Measurements from ENCODE around the gene MRPS9.
A peak's percentile ranks its signal among the peaks of the same experiment; 100 is the strongest.

The MRPS9 gene

DNA sequence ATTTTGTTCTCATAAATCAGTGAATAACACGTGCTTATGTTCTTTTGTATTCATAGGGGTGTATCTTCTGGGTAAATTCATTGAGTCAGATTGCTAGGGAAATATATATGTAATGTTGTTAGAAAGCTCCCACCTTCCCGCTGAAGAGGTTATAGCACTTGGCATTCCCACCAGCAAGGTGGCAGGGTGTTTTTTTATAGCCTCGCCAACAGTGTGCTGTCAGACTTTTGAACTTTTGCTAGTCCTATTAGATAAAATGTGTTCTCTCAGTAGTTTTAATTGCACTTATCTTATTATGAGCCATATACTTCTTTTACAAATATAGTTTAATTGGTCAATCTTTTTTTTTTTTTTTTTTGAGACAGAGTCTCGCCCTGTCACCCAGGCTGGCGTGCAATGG is 31.0 kb downstream of the MRPS9 start:
- DNase-seq = no peak
- Mint-ChIP-seq H3K9me3 (no peaks in the 10 kb centered on the region), H3K4me1 (peaks cover 13% of the 10 kb centered on the region), H3K27ac (no peak overlapping the region), H3K4me3 (no peak overlapping the region), H3K27me3 (no peaks in the 10 kb centered on the region), H3K36me3 (no peaks in the 10 kb centered on the region)
- CTCF ChIA-PET = no interaction called here

GRCh38 chr2:105070010-105070865 is 32.4 kb downstream of the MRPS9 start:
- Mint-ChIP-seq H3K36me3 (no peaks in the 10 kb centered on the region), H3K27me3 (no peaks in the 10 kb centered on the region), H3K9me3 (no peaks in the 10 kb centered on the region), H3K27ac (no peak overlapping the region), H3K4me1 (peaks cover 13% of the 10 kb centered on the region), H3K4me3 (no peak overlapping the region)
- DNase-seq = no peak
- CTCF ChIA-PET = no interaction called here

GRCh38 chr2:105071379-105071778 is 33.5 kb downstream of the MRPS9 start:
- Mint-ChIP-seq H3K27me3 (no peaks in the 10 kb centered on the region), H3K4me3 (no peak overlapping the region), H3K9me3 (no peaks in the 10 kb centered on the region), H3K27ac (no peak overlapping the region), H3K4me1 (peaks cover 13% of the 10 kb centered on the region), H3K36me3 (peaks cover 2% of the 10 kb centered on the region)
- CTCF ChIA-PET = no interaction called here
- DNase-seq = no peak

DNA sequence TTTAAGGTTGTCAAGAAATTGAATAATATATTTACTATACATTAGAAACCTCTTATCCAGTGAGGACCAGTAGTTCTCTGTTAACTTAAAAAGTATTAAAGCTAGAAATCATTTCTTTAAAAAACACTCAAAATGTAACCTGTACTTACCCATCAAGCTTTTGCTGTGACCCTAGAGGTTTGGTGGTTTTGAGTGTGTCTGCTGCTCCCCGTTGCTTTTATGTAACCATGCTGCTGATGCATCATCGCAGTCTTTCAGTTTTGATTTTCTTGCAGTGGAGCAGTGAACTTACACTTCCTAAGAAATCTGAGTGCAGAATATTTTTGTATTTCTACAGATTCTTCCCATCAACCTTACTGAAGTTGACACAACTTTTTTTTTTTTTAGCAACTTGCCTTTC is 34.2 kb downstream of the MRPS9 start:
- CTCF ChIA-PET = no interaction called here
- no peaks in the 10 kb centered on the region for H3K9me3 Mint-ChIP-seq
- peak; percentile 34 for DNase-seq
- peaks cover 13% of the 10 kb centered on the region for H3K4me1 Mint-ChIP-seq
- no peak overlapping the region for H3K4me3 Mint-ChIP-seq
- H3K27ac Mint-ChIP-seq = no peak overlapping the region
- H3K36me3 Mint-ChIP-seq = peaks cover 3% of the 10 kb centered on the region
- no peaks in the 10 kb centered on the region for H3K27me3 Mint-ChIP-seq

DNA sequence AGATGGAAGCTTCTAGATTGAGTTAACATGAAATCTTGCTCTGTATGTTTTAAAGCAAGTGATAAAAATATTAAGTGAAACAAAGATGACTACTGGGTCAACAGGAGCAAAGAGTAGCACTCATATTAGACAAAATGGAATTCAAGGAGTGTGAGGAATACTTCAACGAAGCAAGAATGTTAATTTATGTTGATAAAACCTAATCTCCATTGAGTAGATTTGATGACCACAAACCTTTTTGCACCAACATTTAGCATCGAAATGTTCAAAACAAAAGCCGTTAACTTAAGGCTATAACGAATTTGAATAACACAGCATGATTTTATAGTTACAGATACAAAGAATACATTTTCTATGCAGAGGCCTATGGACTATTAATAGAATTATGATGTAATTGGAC is 35.7 kb downstream of the MRPS9 start:
- peaks cover 3% of the 10 kb centered on the region for H3K36me3 Mint-ChIP-seq
- no peaks in the 10 kb centered on the region for H3K9me3 Mint-ChIP-seq
- H3K27me3 Mint-ChIP-seq = no peaks in the 10 kb centered on the region
- CTCF ChIA-PET = no interaction called here
- H3K4me1 Mint-ChIP-seq = peaks cover 13% of the 10 kb centered on the region
- DNase-seq = no peak
- H3K4me3 Mint-ChIP-seq = no peak overlapping the region
- no peak overlapping the region for H3K27ac Mint-ChIP-seq

GRCh38 chr2:105076121-105076520 is 38.3 kb downstream of the MRPS9 start:
- DNase-seq = no peak
- Mint-ChIP-seq H3K27me3 (no peaks in the 10 kb centered on the region), H3K4me1 (peaks cover 13% of the 10 kb centered on the region), H3K27ac (no peak overlapping the region), H3K9me3 (no peaks in the 10 kb centered on the region), H3K36me3 (peaks cover 3% of the 10 kb centered on the region), H3K4me3 (no peak overlapping the region)
- CTCF ChIA-PET = no interaction called here

DNA sequence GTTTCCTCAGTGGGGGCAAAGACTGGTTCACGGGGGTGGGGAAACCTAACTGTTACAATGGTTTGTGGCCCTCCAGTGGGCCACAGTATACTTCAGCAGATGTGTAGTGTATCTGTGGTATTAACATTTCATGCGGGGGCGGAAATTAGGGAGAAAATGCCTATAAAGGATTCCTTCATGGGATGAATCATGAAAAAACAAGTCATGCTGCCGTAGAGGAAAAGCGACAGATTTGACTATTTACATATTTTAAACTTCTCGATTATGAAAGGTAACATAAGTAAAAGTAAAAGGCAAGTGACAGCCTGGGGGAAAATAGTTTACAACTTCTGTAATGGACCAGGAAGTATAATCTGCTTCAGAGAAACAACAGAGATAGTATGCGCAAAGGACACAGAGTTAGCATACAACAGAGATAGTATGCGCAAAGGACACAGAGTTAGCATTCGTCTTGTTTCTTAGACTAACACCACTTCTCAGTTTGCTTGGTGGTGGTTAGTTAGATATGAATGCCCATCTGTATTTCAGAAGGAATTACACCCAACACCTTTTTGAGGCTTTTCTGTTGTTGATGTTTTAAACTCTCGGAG is 41.1 kb downstream of the MRPS9 start:
- no peak overlapping the region for H3K27ac Mint-ChIP-seq
- DNase-seq = no peak
- peaks cover 3% of the 10 kb centered on the region for H3K36me3 Mint-ChIP-seq
- H3K27me3 Mint-ChIP-seq = no peaks in the 10 kb centered on the region
- no peak overlapping the region for H3K4me3 Mint-ChIP-seq
- CTCF ChIA-PET = no interaction called here
- no peaks in the 10 kb centered on the region for H3K4me1 Mint-ChIP-seq
- no peaks in the 10 kb centered on the region for H3K9me3 Mint-ChIP-seq

GRCh38 chr2:105080461-105080860 is 42.6 kb downstream of the MRPS9 start:
- Mint-ChIP-seq H3K4me3 (no peak overlapping the region), H3K27ac (no peak overlapping the region), H3K9me3 (no peaks in the 10 kb centered on the region), H3K4me1 (no peaks in the 10 kb centered on the region), H3K36me3 (peaks cover 3% of the 10 kb centered on the region), H3K27me3 (no peaks in the 10 kb centered on the region)
- DNase-seq = no peak
- CTCF ChIA-PET = no interaction called here

DNA sequence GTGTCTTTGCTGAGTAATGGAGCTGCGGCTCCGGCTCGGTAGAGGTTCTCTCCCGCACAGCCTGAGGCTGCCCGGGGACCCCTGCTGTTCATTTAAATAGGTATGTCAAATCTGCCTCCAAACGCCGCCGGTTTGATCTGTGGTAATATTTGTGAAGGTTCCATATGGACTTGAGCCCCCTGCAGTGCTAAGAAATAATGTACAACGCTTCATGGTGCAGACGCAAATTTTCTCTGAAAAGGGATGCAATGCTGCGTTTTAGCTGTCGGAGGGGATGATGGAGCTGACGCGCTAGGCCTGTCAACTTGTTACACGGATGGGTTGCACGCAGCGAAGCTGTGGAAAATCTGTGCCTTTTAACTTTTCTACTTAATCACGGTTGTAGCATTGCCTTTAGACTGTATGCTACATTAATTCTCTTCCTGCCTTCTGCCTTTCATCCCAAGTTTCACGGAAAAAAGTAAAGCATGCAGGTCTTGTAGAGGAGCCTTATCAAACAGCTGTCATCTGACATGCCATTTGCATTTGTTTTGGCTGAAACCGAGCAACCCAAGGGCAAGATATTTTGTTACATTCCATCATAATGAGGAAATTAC is 43.2 kb downstream of the MRPS9 start:
- no peaks in the 10 kb centered on the region for H3K27me3 Mint-ChIP-seq
- CTCF ChIA-PET = no interaction called here
- no peaks in the 10 kb centered on the region for H3K4me1 Mint-ChIP-seq
- peaks cover 3% of the 10 kb centered on the region for H3K36me3 Mint-ChIP-seq
- H3K9me3 Mint-ChIP-seq = no peaks in the 10 kb centered on the region
- no peak overlapping the region for H3K27ac Mint-ChIP-seq
- no peak overlapping the region for H3K4me3 Mint-ChIP-seq
- no peak for DNase-seq

GRCh38 chr2:105082107-105082506 is 44.2 kb downstream of the MRPS9 start:
- CTCF ChIA-PET = no interaction called here
- no peak for DNase-seq
- Mint-ChIP-seq H3K4me3 (no peak overlapping the region), H3K27ac (no peak overlapping the region), H3K36me3 (no peaks in the 10 kb centered on the region), H3K27me3 (no peaks in the 10 kb centered on the region), H3K4me1 (peaks cover under 1% of the 10 kb centered on the region), H3K9me3 (no peaks in the 10 kb centered on the region)

GRCh38 chr2:105085525-105085924 is 47.7 kb downstream of the MRPS9 start:
- CTCF ChIA-PET = no interaction called here
- Mint-ChIP-seq H3K4me1 (peaks cover 6% of the 10 kb centered on the region), H3K4me3 (no peak overlapping the region), H3K36me3 (no peaks in the 10 kb centered on the region), H3K27me3 (no peaks in the 10 kb centered on the region), H3K9me3 (no peaks in the 10 kb centered on the region), H3K27ac (no peak overlapping the region)
- no peak for DNase-seq

DNA sequence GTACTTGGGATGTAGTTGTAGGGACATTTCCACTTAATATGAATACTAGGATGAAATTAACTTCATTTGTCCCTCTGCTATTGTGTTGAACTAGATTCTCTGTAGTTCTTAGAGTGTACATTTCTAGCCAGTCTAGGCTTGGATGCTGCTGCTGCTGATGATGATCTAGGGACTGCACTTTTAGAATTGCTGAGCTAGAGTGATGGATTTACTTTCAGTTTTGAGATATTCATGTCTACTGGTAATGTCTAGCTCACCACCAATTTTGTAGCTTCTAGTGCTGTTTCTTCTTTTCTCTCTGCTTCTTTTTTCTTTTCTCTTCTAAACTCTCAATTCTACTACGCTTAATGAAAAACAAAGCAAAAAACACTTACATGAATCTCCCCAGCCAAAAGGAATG is 49.4 kb downstream of the MRPS9 start:
- Mint-ChIP-seq H3K9me3 (no peaks in the 10 kb centered on the region), H3K36me3 (no peaks in the 10 kb centered on the region), H3K27ac (no peak overlapping the region), H3K27me3 (no peaks in the 10 kb centered on the region), H3K4me1 (peaks cover 6% of the 10 kb centered on the region), H3K4me3 (no peak overlapping the region)
- CTCF ChIA-PET = no interaction called here
- DNase-seq = no peak

DNA sequence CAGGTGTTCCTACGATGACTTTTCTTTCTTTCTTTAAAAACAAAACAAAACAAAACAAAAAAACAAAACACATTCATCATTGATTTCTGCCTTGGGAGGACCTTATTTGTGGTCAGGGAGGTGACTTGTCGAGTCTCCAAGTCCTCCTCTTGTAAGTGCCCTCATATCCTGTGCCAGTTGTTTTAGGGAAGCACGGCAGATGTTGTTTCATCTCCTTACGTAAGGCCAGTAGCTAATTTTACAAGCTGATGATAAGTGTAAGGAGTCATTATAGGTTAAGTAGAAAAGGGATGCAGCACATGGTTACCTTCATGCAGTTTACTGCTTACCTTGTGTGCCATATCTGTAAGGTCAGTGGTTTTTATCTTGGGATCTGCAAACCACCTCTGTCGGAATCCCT is 52.2 kb downstream of the MRPS9 start:
- CTCF ChIA-PET = no interaction called here
- H3K9me3 Mint-ChIP-seq = no peaks in the 10 kb centered on the region

DNA sequence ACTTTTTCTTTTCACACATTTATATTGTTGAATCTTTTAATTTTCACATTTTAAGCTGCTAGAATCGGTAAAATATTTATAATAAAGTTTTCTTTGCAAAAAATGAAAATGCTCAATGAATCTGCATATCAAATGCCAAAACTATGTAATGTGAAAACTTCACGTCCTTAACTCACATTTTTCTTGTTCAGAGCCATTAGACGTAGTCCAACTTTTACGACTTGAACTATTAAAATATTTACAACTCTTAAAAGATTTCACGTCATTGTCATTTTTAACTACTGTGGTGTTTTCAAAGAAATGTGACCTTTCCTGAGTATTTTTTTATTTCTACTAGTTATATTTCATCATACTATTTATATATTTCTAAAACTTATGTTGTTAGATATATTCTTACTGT is 54.9 kb downstream of the MRPS9 start:
- no peak overlapping the region for H3K4me3 Mint-ChIP-seq
- no peaks in the 10 kb centered on the region for H3K27me3 Mint-ChIP-seq
- no peaks in the 10 kb centered on the region for H3K9me3 Mint-ChIP-seq
- H3K4me1 Mint-ChIP-seq = no peaks in the 10 kb centered on the region
- H3K27ac Mint-ChIP-seq = no peak overlapping the region
- no peak for DNase-seq
- CTCF ChIA-PET = interaction anchor here (0.7 to 1.4 kb wide), 2 partner anchors 19 to 143 kb away, joined by 3 read pairs; no protein-coding TSS in a partner anchor
- peaks cover under 1% of the 10 kb centered on the region for H3K36me3 Mint-ChIP-seq

More for the DNA sequence above, 52.2 kb downstream of the MRPS9 start:
- no peak overlapping the region for H3K4me3 Mint-ChIP-seq
- peaks cover 6% of the 10 kb centered on the region for H3K4me1 Mint-ChIP-seq
- no peaks in the 10 kb centered on the region for H3K36me3 Mint-ChIP-seq
- DNase-seq = no peak
- no peaks in the 10 kb centered on the region for H3K27me3 Mint-ChIP-seq
- H3K27ac Mint-ChIP-seq = no peak overlapping the region

- no peak for DNase-seq
- Mint-ChIP-seq H3K27me3 (no peaks in the 10 kb centered on the region), H3K9me3 (no peaks in the 10 kb centered on the region), H3K4me3 (no peak overlapping the region), H3K27ac (no peak overlapping the region), H3K36me3 (peaks cover 9% of the 10 kb centered on the region), H3K4me1 (no peaks in the 10 kb centered on the region)
- CTCF ChIA-PET = interaction anchor here (1.2 to 1.4 kb wide), 2 partner anchors 19 to 21 kb away, joined by 3 to 4 read pairs; no protein-coding TSS in a partner anchor
Measured at GRCh38 chr2:105099153-105099552, 61.3 kb downstream of the MRPS9 start.

Measured in activated naive CD4-positive, alpha-beta T cell treated with anti-CD3 and anti-CD28 coated beads, Interleukin-2, amount 10 ng/mL, durations not matched to agents 7 days and 5 days (primary cell).